Bone marrow (tissue), 2 donors: Measurements from ENCODE around the gene TUBA4A.
A peak's percentile ranks its signal among the peaks of the same experiment; 100 is the strongest.
"Not testable (repeated sequence)": the region's sequence is repeated elsewhere in the genome, so short reads cannot be mapped to it uniquely, and the experiment has no call there.

Source experiments
- DNase-seq, 2 donors: peaks; one replicate each; lab custom pipeline; 2025; lab: John Stamatoyannopoulos, UW

The TUBA4A gene

GRCh38 chr2:219268294-219268693, 14.6 kb upstream of the TUBA4A start:
- no peak for DNase-seq

- DNase-seq = no peak
Observed at GRCh38 chr2:219266886-219267285, 13.2 kb upstream of the TUBA4A start.

GRCh38 chr2:219266232-219266631, 12.5 kb upstream of the TUBA4A start:
- no peak for DNase-seq

- peak in 1 of 2 donors; percentile 22 for DNase-seq
Observed at GRCh38 chr2:219261024-219261855, 7.5 kb upstream of the TUBA4A start.

- not testable (repeated sequence) for DNase-seq
Observed at GRCh38 chr2:219258942-219259341, 5.2 kb upstream of the TUBA4A start.

- DNase-seq = peak; percentile 70 to 80
Observed at GRCh38 chr2:219254590-219255201, 978 bp upstream of the TUBA4A start.

GRCh38 chr2:219252900-219253752, 592 bp downstream of the TUBA4A start, which contains the start of gene TUBA4B:
TUBA4B (plus strand) TSS chr2:219253243; CDS start chr2:219253408, 165 bp downstream.
- DNase-seq = peak in 1 of 2 donors; percentile 70

GRCh38 chr2:219252570-219252899, 1.2 kb downstream of the TUBA4A start:
- no peak for DNase-seq

GRCh38 chr2:219252084-219252483, 1.6 kb downstream of the TUBA4A start:
- DNase-seq = no peak

GRCh38 chr2:219251656-219252055, 2.1 kb downstream of the TUBA4A start:
- no peak for DNase-seq

GRCh38 chr2:219250049-219250781, 3.5 kb downstream of the TUBA4A start:
- no peak for DNase-seq

- peak in 1 of 2 donors; percentile 54 for DNase-seq
Observed at GRCh38 chr2:219249203-219249980, 4.3 kb downstream of the TUBA4A start.

- DNase-seq = no peak
Observed at GRCh38 chr2:219248845-219249202, 4.9 kb downstream of the TUBA4A start.

GRCh38 chr2:219247678-219248642, 5.8 kb downstream of the TUBA4A start:
- DNase-seq = no peak

- DNase-seq = no peak
Observed at GRCh38 chr2:219246559-219246958, 7.2 kb downstream of the TUBA4A start.

- DNase-seq = no peak
Observed at GRCh38 chr2:219245899-219246230, 7.9 kb downstream of the TUBA4A start.

GRCh38 chr2:219245148-219245898, 8.4 kb downstream of the TUBA4A start, which contains the start of the genes GLB1L and STK16:
GLB1L (minus strand) TSS chr2:219245444; CDS start chr2:219243573, 1,871 bp downstream.
STK16 (plus strand) TSS chr2:219245479; CDS start chr2:219246000, 521 bp downstream.
- peak; percentile 68 to 91 for DNase-seq

GRCh38 chr2:219244789-219245147, 8.9 kb downstream of the TUBA4A start:
- no peak for DNase-seq

- DNase-seq = no peak
Observed at GRCh38 chr2:219243291-219243761, 10.4 kb downstream of the TUBA4A start.
